T-helper 17 cell (primary cell): ENCODE data around the gene OR6Y1. TPM values are rescaled to one million over a fixed set of nuclear protein-coding genes. Genes with fewer than 3 reads are reported as not detected.

ENCODE experiments used
- total RNA-seq, 4 donors: library from RNA in 2 of 4; stranded (reverse) in 2 of 4; gene quantifications; one replicate each; pipeline ENCODE4 v1.2.3 and lab custom pipeline; 2022 to 2026

Gene OR6Y1
- total RNA-seq, 2 donors from 2014 or later = not detected

Other genes with a start within 250 kb of the OR6Y1 start
- not detected for gene CD1B, start 222.9 kb downstream of the OR6Y1 start, total RNA-seq
- under 1 TPM in 1 of 2 donors, not detected in 1; 0.42 TPM for gene CD1E, start 200.5 kb downstream of the OR6Y1 start, total RNA-seq
- gene OR10T2, start 154.9 kb downstream of the OR6Y1 start, total RNA-seq = not detected
- gene OR10K2, start 128.2 kb downstream of the OR6Y1 start, total RNA-seq = not detected
- not detected for gene OR10K1, start 92.6 kb downstream of the OR6Y1 start, total RNA-seq
- gene OR10R2, start 82.2 kb downstream of the OR6Y1 start, total RNA-seq = not detected
- gene OR6P1, start 16.2 kb upstream of the OR6Y1 start, total RNA-seq = not detected
- not detected for gene OR10X1, start 25.5 kb upstream of the OR6Y1 start, total RNA-seq
- not detected for gene OR10Z1, start 50.9 kb upstream of the OR6Y1 start, total RNA-seq
- not detected for gene SPTA1, start 132.3 kb upstream of the OR6Y1 start, total RNA-seq
- not detected for gene OR6K2, start 146.2 kb upstream of the OR6Y1 start, total RNA-seq
- not detected for gene OR6K3, start 166.3 kb upstream of the OR6Y1 start, total RNA-seq
- gene OR6K6, start 200.3 kb upstream of the OR6Y1 start, total RNA-seq = not detected
- not detected for gene OR6N1, start 217.8 kb upstream of the OR6Y1 start, total RNA-seq
- not detected for gene OR6N2, start 226.8 kb upstream of the OR6Y1 start, total RNA-seq